Dendritic cell treated with granulocyte-macrophage colony-stimulating factor and Interleukin-4, amounts not matched to agents 40 ng/mL and 50 ng/mL, for 4 days (primary cell): ENCODE measurements around the gene MTFR2.
A peak's percentile ranks its signal among the peaks of the same experiment; 100 is the strongest.

Source experiments
- H3K27ac Mint-ChIP-seq: one replicate; pipeline ENCODE4 v1.8.0; 2022; ENCODE audit warnings: mild to moderate bottlenecking, mixed read lengths
- H3K27me3 Mint-ChIP-seq: one replicate; pipeline ENCODE4 v1.8.0; 2022; ENCODE audit warnings: mild to moderate bottlenecking, mixed read lengths
- H3K36me3 Mint-ChIP-seq: one replicate; pipeline ENCODE4 v1.8.0; 2022; ENCODE audit warnings: low read depth, mixed read lengths
- H3K4me1 Mint-ChIP-seq: one replicate; pipeline ENCODE4 v1.8.0; 2022; ENCODE audit warnings: low read depth, mixed read lengths
- H3K4me3 Mint-ChIP-seq: one replicate; pipeline ENCODE4 v1.8.0; 2022; ENCODE audit warnings: mild to moderate bottlenecking, moderate library complexity, mixed read lengths
- H3K9me3 Mint-ChIP-seq: one replicate; pipeline ENCODE4 v1.8.0; 2022; ENCODE audit warnings: mixed read lengths
- intact Hi-C: fragments of 100-400 bp; cut with micrococcal nuclease; formaldehyde crosslinking; loops from one replicate; pipeline ENCODE4 v1.15.0; 2022

The MTFR2 gene

GRCh38 chr6:136254851-136255466 is 4.8 kb upstream of the MTFR2 start:
- Mint-ChIP-seq H3K36me3 (peaks cover 18% of the 10 kb centered on the region), H3K27me3 (no peaks in the 10 kb centered on the region), H3K9me3 (no peaks in the 10 kb centered on the region), H3K27ac (no peak overlapping the region), H3K4me1 (peaks cover 26% of the 10 kb centered on the region), H3K4me3 (no peak overlapping the region)
- intact Hi-C loops: loop anchor here (5.0 kb wide), 2 partner anchors 32 to 297 kb away; partner anchors contain the start of genes BCLAF1 and MAP7

- Mint-ChIP-seq H3K4me3 (no peak overlapping the region), H3K27ac (no peak overlapping the region), H3K36me3 (peaks cover 17% of the 10 kb centered on the region), H3K27me3 (no peaks in the 10 kb centered on the region), H3K9me3 (no peaks in the 10 kb centered on the region), H3K4me1 (peaks cover 38% of the 10 kb centered on the region)
- intact Hi-C loops: loop anchor here (5.0 kb wide), 2 partner anchors 34 to 299 kb away; partner anchors contain the start of genes BCLAF1 and MAP7
Observed at GRCh38 chr6:136253734-136254133, 3.6 kb upstream of the MTFR2 start.

GRCh38 chr6:136252441-136252840 is 2.3 kb upstream of the MTFR2 start:
- H3K36me3 Mint-ChIP-seq: peaks cover 8% of the 10 kb centered on the region
- no peak overlapping the region for H3K27ac Mint-ChIP-seq
- no peak overlapping the region for H3K4me3 Mint-ChIP-seq
- H3K27me3 Mint-ChIP-seq: no peaks in the 10 kb centered on the region
- H3K9me3 Mint-ChIP-seq: no peaks in the 10 kb centered on the region
- H3K4me1 Mint-ChIP-seq: peaks cover 41% of the 10 kb centered on the region
- intact Hi-C loops: loop anchor here (5.0 kb wide), 2 partner anchors 35 to 300 kb away; partner anchors contain the start of genes BCLAF1 and MAP7

GRCh38 chr6:136251394-136251793 is 1.3 kb upstream of the MTFR2 start:
- Mint-ChIP-seq H3K4me1 (peaks cover 41% of the 10 kb centered on the region), H3K27ac (no peak overlapping the region), H3K27me3 (no peaks in the 10 kb centered on the region), H3K9me3 (no peaks in the 10 kb centered on the region), H3K36me3 (peaks cover 18% of the 10 kb centered on the region), H3K4me3 (no peak overlapping the region)
- intact Hi-C loops: loop anchor here (5.0 kb wide), 2 partner anchors 36 to 301 kb away; partner anchors contain the start of genes BCLAF1 and MAP7

GRCh38 chr6:136250686-136251008 is 536 bp upstream of the MTFR2 start:
- Mint-ChIP-seq H3K4me1 (peaks cover 41% of the 10 kb centered on the region), H3K27ac (peak overlapping the region; percentile 88), H3K36me3 (peaks cover 19% of the 10 kb centered on the region), H3K4me3 (peak overlapping the region; percentile 98), H3K27me3 (no peaks in the 10 kb centered on the region), H3K9me3 (no peaks in the 10 kb centered on the region)
- intact Hi-C loops: loop anchor here (5.0 kb wide), 2 partner anchors 37 to 302 kb away; partner anchors contain the start of genes BCLAF1 and MAP7

GRCh38 chr6:136249336-136249735 is 775 bp downstream of the MTFR2 start:
- intact Hi-C loops: no loop called here
- Mint-ChIP-seq H3K4me1 (peaks cover 37% of the 10 kb centered on the region), H3K27me3 (no peaks in the 10 kb centered on the region), H3K36me3 (peaks cover 21% of the 10 kb centered on the region), H3K9me3 (no peaks in the 10 kb centered on the region), H3K4me3 (peak overlapping the region; percentile 98), H3K27ac (peak overlapping the region; percentile 88)

GRCh38 chr6:136244061-136244616 is 6.0 kb downstream of the MTFR2 start:
- H3K9me3 Mint-ChIP-seq: no peaks in the 10 kb centered on the region
- peaks cover 7% of the 10 kb centered on the region for H3K4me1 Mint-ChIP-seq
- intact Hi-C loops: no loop called here
- no peak overlapping the region for H3K27ac Mint-ChIP-seq
- no peaks in the 10 kb centered on the region for H3K27me3 Mint-ChIP-seq
- peaks cover 29% of the 10 kb centered on the region for H3K36me3 Mint-ChIP-seq
- H3K4me3 Mint-ChIP-seq: no peak overlapping the region

- peak overlapping the region; percentile 59 for H3K4me3 Mint-ChIP-seq
- no peaks in the 10 kb centered on the region for H3K9me3 Mint-ChIP-seq
- H3K27me3 Mint-ChIP-seq: no peaks in the 10 kb centered on the region
- H3K4me1 Mint-ChIP-seq: peaks cover 37% of the 10 kb centered on the region
- intact Hi-C loops: no loop called here
- peaks cover 9% of the 10 kb centered on the region for H3K36me3 Mint-ChIP-seq
- peak overlapping the region; percentile 29 for H3K27ac Mint-ChIP-seq
Observed at GRCh38 chr6:136236466-136237293, 13.4 kb downstream of the MTFR2 start.

- intact Hi-C loops: no loop called here
- Mint-ChIP-seq H3K4me3 (no peak overlapping the region), H3K36me3 (peaks cover 9% of the 10 kb centered on the region), H3K4me1 (peaks cover 46% of the 10 kb centered on the region), H3K9me3 (no peaks in the 10 kb centered on the region), H3K27ac (no peak overlapping the region), H3K27me3 (no peaks in the 10 kb centered on the region)
Observed at GRCh38 chr6:136235233-136235564, 14.9 kb downstream of the MTFR2 start.

- H3K36me3 Mint-ChIP-seq: no peaks in the 10 kb centered on the region
- peak overlapping the region; percentile 21 for H3K27ac Mint-ChIP-seq
- H3K4me1 Mint-ChIP-seq: peaks cover 68% of the 10 kb centered on the region
- intact Hi-C loops: no loop called here
- no peaks in the 10 kb centered on the region for H3K9me3 Mint-ChIP-seq
- no peak overlapping the region for H3K4me3 Mint-ChIP-seq
- H3K27me3 Mint-ChIP-seq: no peaks in the 10 kb centered on the region
Observed at GRCh38 chr6:136232701-136233100, 17.4 kb downstream of the MTFR2 start.

- no peaks in the 10 kb centered on the region for H3K9me3 Mint-ChIP-seq
- intact Hi-C loops: no loop called here
- peaks cover 63% of the 10 kb centered on the region for H3K4me1 Mint-ChIP-seq
Observed at GRCh38 chr6:136230219-136230853, 19.8 kb downstream of the MTFR2 start.

GRCh38 chr6:136228814-136229213 is 21.3 kb downstream of the MTFR2 start:
- no peaks in the 10 kb centered on the region for H3K36me3 Mint-ChIP-seq
- no peak overlapping the region for H3K4me3 Mint-ChIP-seq
- H3K9me3 Mint-ChIP-seq: no peaks in the 10 kb centered on the region
- H3K27me3 Mint-ChIP-seq: no peaks in the 10 kb centered on the region
- peaks cover 53% of the 10 kb centered on the region for H3K4me1 Mint-ChIP-seq
- H3K27ac Mint-ChIP-seq: peak overlapping the region; percentile 52
- intact Hi-C loops: loop anchor here (10.0 kb wide), 2 partner anchors 194 to 724 kb away; no protein-coding TSS in a partner anchor

More at GRCh38 chr6:136230219-136230853, 19.8 kb downstream of the MTFR2 start:
- no peaks in the 10 kb centered on the region for H3K27me3 Mint-ChIP-seq
- H3K27ac Mint-ChIP-seq: no peak overlapping the region
- no peak overlapping the region for H3K4me3 Mint-ChIP-seq
- no peaks in the 10 kb centered on the region for H3K36me3 Mint-ChIP-seq

- Mint-ChIP-seq H3K4me3 (no peak overlapping the region), H3K27me3 (no peaks in the 10 kb centered on the region), H3K9me3 (no peaks in the 10 kb centered on the region), H3K27ac (peak overlapping the region; percentile 67), H3K4me1 (peaks cover 53% of the 10 kb centered on the region), H3K36me3 (no peaks in the 10 kb centered on the region)
- intact Hi-C loops: loop anchor here (1.0 to 10.0 kb wide), 5 partner anchors 192 to 774 kb away; no protein-coding TSS in a partner anchor
Observed at GRCh38 chr6:136226674-136227377, 23.3 kb downstream of the MTFR2 start.
